Posterior vena cava (tissue), 2 donors: ENCODE results near the gene RASGRF2. TPM values are rescaled to one million over a fixed set of nuclear protein-coding genes. Genes with fewer than 3 reads are reported as not detected.

Source experiments
- DNase-seq: peaks from one replicate; pipeline ENCODE4 v3.0.0-alpha.2; 2020; ENCODE audit warnings: low spot score
- intact Hi-C, 2 donors: fragments of 100-400 bp; cut with DNase I; formaldehyde crosslinking; loops; one replicate each; pipeline versions ENCODE4 v1.14.1 to v1.14.2; 2022 to 2023
- total RNA-seq, 2 donors: library from RNA; stranded (reverse); fragmentation: NEBNext Ultra II Directional; extraction: Animal tissue kit (Norgen Biotek cat#: 25700); gene quantifications; one replicate each; pipeline ENCODE4 v1.2.1, GENCODE V29; 2021
- donor health status: DM: yes; HTN: yes; CAD: no.
- donor health status: DM: yes; HTN: yes; CAD: no.

Gene RASGRF2
- total RNA-seq, 2 donors from 2014 or later, result 5.1 to 6.8 TPM

DNA sequence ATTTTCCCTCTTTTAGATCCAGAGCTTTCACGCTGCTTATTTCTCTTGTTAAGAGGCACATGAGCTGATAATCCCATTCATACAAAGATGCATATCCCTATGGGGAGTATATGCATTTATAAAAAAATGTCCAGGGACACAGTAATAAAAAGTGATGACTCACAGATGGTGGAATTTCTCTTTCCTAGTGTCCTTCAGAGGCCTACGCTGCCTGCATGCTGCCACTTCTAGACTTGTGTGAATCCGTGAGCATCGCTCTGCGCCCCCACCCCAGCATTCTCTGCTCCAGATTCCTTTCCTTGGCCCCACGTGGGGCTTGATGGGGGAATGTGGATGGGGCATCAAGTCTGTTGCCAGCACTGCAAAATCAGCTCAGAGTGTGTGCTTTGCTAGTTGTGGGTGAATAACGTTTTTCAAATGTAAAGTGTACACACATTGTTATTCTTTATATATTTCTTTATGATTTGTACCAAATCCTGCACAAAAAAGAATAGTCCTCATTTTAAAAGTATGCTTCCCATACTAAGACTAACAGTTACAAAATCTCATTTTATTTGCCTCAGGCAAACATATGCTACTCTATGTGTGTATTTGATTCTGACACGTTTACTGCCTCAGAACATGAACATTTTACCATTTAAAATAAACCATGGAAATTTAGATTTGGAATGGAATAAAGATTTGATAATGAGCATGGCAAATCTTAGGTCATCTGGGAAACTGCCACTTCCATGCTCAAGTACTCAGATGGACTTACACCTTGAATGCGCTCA is 22.4 kb upstream of the RASGRF2 start:
- no peak for DNase-seq
- intact Hi-C loops, result no loop called here

DNA sequence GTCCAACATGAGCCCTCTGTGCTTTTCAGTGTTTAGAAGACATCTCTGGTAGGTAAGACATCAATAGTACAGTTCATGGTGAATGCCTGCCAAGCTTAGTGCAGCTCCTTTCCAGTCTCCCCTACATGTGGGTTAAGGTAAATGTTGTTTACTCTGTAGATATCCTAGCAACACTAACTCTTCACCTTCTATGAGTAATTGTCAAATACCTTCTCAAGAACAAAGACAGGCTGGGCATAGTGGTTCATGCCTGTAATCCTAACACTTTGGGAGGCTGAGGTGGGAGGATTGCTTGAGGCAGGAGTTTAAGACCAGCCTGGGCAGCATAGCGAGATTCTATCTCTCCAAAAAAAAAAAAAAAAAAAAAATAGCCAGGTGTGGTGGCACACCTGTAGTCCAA is 18.7 kb upstream of the RASGRF2 start:
- intact Hi-C loops, result no loop called here
- no peak for DNase-seq

DNA sequence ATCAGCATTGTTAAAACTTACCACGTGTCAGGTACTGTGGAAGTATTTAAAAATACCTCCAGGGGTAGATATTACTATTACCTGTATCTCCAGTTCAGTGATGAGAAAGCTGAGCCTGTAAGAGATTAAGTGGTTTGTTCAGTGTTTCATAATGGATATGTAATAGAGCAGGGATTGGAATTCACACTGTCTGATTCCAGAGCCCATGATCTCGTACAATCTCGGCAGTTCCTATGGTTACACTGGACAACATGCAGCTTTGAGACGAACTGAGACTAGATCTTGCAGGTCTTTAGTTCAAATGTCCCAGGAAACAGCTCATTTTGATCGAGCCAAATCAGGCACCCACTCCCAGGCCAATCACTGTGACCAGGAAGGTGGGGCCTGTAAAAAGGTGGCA is 8.8 kb upstream of the RASGRF2 start:
- DNase-seq, result no peak
- intact Hi-C loops, result no loop called here

DNA sequence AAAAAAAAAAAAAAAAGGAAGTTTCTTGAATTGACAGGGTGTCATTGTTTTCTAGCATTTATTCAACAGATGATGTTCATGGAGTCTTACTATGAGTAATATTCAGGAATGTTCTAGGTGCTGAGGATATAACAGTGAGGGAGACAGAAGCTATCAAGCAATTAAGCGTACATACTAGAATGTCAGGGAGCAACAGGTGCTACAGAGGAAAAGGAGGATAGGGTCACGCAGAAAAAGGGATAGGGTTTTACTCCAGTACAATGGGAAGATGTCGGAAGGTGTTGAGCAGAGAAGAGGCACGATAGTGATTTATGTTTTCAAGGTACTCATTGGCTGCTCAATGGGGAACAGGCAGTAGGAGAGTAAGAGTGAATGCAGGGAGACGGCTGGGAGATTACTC is 6.6 kb upstream of the RASGRF2 start:
- DNase-seq, result no peak

DNA sequence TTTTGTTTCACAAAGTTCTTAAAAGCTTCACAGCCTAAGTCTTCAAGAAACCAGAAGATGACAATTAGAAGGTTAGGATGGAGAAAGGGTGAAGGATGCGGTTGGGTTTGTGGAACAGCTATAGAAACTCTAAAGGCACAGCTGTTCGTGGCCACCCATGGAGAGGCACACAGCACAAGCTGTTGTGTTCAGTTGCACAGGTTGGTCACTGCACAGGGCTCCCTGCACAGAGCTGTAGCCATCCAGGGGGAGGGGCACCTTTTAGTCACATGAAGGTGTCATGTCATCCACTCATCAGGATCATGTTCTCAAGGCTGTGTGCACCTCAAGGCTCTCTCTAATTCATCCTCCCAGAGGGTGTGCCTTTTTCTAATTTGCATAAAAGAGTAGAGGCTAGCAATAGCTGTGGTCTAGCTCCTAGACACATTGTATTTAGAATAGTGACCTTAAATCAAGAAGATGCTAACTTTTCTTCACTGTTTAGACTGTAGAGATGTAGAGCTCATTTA is 5.0 kb upstream of the RASGRF2 start:
- intact Hi-C loops, result no loop called here
- no peak for DNase-seq

More for the DNA sequence above, 6.6 kb upstream of the RASGRF2 start:
- intact Hi-C loops, result no loop called here

DNA sequence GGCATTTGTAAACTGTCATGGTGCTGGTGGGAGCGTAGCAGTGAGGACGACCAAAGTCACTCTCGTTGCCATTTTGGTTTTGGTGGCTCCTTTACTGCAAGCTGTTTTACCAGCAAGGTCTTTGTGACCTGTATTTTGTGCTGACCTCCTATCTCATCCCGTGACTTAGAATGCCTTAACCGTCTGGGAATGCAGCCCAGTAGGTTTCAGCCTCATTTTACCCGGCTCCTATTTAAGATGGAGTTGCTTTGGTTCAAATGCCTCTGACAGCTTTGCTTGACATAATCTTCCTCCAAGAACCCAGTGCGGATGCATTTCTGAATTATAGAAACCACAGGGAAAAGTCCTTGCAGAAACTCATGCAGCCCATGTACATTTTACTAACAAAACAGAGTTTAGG is 3.9 kb upstream of the RASGRF2 start:
- DNase-seq, result no peak
- intact Hi-C loops, result no loop called here

DNA sequence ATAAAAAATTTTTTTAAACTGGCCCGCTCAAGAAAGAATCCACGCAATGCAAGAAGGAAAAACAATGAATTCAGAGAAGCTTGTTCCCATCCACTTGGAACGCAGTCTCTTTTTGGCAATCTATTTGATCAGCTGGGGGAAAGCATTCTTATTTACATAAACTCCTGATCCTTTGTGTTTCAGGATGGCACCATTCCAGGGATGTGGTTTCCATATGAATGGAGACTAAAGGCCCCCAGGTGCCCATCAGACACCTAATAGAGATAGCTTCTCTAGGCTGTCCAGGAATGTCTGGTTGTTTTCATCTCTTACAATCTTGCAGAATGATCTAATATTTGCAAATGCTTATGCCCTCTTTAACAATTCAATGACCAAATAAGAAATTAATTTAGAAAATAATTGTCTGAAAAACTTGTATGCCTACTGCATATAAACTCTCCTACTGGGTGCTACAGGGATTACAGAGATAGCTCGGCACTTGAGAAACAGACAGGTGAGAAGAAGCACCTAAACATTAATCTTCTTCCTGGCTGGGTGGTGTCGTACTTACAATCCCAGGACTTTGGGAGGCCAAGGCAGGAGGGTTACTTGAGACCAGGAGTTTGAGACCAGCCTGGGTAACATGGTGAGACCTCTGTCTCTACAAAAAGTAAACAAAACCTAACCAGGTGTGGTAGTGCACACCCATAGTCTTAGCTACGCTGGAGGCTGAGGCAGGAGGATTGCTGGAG is 3.0 kb upstream of the RASGRF2 start:
- DNase-seq, result no peak
- intact Hi-C loops, result no loop called here

DNA sequence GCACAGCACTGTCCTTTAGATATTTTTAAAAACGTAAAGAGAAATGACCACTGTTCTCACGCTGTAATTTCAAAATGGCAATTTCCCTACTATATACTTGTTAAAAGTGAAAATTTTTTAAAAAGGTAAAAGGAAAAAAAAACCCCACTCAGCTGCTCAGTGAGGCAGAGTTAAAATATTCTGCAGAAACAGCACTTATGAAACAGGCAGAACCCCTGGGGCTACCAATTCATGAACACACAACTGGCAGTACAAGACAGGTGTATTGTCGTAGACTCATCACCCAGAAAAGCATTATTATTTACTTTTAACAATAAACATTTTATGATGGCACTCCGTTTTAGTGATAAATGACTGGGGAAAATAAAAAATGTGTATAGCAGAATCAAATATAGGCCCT is 1.5 kb upstream of the RASGRF2 start:
- DNase-seq, result no peak
- intact Hi-C loops, result no loop called here

DNA sequence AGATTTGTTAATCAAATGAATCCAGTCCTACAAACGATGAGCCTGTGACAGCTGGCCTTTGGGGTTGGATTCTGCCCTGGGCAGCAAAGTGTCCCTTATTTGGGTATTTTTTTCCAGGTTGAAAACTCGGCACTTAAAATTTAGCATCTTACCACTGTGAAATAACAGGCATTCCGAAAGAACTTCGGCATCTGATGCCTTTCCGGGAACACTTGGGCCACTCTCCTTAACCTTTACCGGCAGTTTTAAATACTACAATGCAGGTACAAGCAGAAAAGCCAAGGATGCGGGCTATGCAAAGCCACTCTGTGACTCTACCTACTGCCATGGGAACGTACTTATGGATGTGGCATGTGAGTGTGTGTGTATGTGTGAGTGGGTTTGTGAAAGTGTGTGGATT is 1.0 kb upstream of the RASGRF2 start:
- intact Hi-C loops, result no loop called here
- DNase-seq, result no peak

DNA sequence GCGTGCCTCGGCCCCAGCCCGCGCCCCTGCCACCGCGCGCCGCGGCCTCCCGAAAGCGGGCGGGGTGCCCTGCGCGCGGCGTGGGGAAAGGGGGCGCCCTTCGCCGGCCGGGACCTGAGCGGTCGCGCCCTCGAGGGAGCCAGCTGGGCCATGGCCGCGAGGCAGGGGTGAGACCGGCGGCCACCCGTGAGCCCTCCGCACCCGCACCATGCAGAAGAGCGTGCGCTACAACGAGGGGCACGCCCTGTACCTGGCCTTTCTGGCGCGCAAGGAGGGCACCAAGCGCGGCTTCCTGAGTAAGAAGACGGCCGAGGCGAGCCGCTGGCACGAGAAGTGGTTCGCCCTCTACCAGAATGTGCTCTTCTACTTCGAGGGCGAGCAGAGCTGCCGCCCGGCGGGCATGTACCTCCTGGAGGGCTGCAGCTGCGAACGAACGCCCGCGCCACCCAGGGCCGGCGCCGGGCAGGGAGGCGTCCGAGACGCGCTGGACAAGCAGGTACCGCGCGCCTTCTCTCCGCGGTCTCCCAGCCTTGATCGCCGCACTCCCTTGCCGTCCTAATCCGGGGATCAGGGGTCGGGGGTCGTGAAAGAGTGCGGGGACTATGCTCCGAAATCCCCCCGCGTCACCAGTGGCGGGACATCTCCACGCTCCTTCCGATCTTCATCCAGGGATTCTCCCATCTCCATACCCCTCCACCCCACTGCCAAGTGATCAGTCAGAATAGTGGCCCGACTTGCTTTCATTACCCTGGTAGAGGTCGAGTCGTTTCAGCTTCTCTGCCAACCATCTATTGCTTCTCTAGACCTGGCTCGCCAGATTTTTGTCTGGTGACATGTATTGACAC is 590 bp downstream of the RASGRF2 start:
- no peak for DNase-seq
- intact Hi-C loops, result loop anchor here in 1 of 2 donors (5.0 kb wide), 1 partner anchor 923 kb away; the partner anchor contains the start of gene THBS4

DNA sequence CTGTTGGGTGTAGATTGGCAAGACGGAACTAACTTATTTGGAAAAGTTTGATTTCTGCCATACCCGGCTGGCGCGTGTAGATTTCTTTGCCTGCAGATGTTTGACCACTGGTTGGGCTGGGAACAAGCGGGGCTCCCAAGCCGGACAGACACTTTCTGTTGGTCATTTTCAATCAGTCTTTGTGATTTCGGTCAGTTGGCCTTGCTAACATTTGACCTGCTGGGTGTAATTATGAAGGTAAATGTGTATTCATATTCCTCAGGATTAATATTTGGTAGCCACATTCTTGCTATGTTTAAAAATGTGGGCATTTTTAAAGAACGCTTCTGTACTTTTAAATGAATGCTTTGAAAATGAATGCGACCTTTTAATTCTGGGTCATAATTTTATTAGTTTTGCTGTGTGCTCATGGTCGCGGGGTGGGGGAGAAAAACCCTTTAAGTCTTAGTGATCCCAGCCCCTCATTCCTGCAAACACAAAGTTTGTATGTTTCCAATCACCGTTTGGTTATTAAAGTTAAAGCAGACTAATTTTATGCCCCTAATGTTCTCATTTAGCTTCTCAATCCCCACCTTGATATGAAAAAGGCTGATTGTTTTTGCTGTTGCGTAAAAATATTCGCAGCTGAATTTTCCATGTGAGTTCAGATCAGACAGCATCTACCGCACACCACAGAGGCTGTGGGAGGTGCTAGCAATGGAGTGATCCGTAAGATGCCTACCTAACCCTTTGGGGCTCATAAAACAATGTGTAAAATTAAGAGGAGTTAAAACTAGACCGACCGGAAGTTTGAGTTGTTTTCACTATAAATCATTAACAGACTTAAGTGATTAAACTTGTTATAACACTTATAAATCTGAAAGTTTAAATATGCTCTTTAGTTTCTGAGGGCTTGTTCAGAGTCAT is 1.5 kb downstream of the RASGRF2 start:
- no peak for DNase-seq
- intact Hi-C loops, result loop anchor here in 1 of 2 donors (5.0 kb wide), 1 partner anchor 924 kb away; the partner anchor contains the start of gene THBS4

DNA sequence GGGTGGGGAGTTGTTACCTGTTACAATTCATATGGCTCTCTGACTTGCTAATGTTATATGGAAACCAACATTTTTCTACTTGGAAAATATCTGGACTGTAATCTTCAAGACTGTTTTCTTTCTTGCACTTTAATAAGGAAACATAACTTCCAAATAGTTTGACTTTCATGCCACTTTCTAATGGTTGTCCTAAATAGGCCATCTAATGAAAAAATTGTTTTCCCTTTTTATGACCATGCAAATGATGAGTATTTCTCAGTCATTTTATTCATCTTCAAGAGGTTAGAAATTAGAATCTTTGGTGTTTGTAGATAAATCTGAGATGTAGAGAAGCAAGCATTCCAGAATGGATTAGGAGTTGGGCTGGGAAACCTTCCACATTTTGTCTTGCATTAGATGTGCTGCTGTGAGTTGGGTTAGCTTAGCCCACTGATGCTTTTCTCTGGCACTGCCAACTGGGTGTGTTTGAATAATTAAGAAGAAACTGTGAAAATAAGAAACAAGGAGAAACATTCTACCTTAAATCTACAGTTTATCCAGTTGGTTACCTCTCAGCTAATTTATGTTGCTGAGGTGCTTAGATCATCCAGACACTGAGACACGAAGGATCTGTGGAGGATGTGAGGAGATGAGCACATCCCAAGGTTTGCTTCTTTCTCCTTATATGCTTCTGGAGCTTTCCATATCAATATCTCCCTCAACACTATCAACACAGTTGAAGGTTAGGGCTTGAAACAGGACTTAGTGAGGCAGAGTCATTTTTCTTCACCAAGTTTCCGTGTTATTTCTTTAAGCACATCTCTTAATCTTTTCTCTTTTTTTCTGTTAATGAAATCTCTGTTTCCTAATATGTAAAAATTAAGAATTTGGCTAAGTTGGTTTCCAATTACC is 2.7 kb downstream of the RASGRF2 start:
- intact Hi-C loops, result loop anchor here in 1 of 2 donors (5.0 kb wide), 1 partner anchor 926 kb away; the partner anchor contains the start of gene THBS4
- no peak for DNase-seq

DNA sequence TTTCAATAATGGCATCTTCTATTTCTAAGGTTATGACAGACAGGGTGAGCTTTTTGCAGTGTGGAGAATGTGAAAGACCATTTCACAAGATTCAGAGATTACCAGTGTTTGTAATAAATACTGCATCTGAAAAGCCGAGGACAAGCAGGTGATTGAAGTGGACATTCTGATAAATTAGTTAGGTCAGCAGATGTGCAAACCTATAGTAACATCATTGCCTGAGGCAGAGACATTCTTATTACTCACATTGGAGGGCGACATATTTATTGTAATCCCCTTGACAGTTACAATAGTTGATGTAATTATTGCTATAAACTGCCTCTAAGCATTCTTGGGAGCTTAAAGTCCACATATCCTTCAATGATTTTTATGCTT is 3.3 kb downstream of the RASGRF2 start:
- intact Hi-C loops, result loop anchor here in 1 of 2 donors (5.0 kb wide), 1 partner anchor 926 kb away; the partner anchor contains the start of gene THBS4
- DNase-seq, result no peak

DNA sequence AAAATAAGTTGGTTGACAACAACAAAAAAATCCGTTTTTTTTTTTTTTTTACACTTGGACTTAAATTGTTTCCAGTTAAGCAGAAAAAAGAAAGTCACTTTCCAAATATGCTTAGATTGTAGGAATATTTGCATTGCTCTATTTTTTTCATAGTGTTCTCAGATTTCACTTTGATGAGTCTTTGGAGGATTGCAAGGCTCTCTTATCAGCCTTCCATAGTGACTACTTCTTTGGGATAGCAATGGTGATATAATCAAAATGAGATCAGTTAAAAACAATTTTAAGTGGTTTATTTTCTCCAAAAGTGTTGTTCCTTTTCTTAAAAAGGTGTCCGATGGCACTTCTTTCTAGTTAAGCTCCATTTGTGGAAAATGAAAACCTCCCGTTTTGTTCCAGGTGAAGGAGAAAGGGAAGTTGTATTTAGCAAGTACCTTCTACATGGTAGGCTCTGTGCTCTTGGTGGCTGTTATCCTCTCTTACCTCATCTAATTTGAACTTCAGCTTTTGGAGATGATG is 3.9 kb downstream of the RASGRF2 start:
- no peak for DNase-seq
- intact Hi-C loops, result loop anchor here in 1 of 2 donors (5.0 kb wide), 1 partner anchor 927 kb away; the partner anchor contains the start of gene THBS4

DNA sequence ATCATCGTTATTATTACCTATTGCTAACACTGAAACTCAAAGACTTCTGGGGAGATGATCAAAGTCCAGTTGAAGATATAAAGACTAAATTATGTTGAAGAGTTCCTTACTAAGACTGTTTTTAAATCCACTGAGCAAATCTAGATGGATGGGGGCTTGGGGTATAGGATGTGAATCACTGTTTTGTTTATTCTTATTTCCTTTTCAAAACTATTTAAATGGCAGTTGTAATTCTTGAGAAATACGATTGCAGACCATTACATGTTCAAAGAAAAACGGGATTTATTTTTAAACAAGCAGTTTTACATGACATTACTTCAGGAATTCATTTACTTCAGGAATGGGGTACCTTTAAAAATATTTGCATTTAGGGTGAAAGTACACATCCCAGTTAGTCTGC is 4.3 kb downstream of the RASGRF2 start:
- intact Hi-C loops, result loop anchor here in 1 of 2 donors (5.0 kb wide), 1 partner anchor 927 kb away; the partner anchor contains the start of gene THBS4

DNA sequence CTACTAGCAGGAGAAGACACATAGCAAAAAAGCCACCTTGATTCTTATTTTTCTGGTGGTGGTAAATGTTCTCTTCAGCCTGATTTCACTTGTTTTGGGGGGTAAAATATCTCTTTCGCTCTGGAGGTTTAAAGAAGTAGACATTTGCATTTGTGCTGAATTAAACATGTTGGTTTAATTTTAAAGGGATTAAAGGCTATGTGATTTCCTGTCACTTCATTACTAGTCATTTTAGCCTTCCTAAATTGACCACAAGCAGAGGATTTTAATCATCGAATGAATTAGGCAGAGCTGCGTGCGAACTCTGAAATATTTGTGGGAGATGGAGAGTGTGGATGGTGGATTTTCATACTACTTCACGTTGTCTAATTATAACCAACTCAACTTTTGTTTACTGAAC is 4.8 kb downstream of the RASGRF2 start:
- intact Hi-C loops, result loop anchor here in 1 of 2 donors (5.0 kb wide), 1 partner anchor 928 kb away; the partner anchor contains the start of gene THBS4
- DNase-seq, result no peak

More for the DNA sequence above, 4.3 kb downstream of the RASGRF2 start:
- DNase-seq, result no peak
